Neural progenitor cell (in vitro differentiated cells): ENCODE measurements around the gene ARMH3.

Source experiments
- EZH2 ChIP-seq: fragments of 200-600 bp; sonication (generic); IDR thresholded peaks from 2 replicates; pipeline ENCODE4 v1.6.1; 2017; ENCODE audit warnings: antibody characterized with exemption, mild to moderate bottlenecking, moderate library complexity
- EZH2phosphoT487 ChIP-seq: fragments of 200-600 bp; sonication (generic); IDR thresholded peaks from 2 replicates; pipeline ENCODE4 v1.6.1; 2017; ENCODE audit warnings: antibody characterized with exemption
- TF ChIP-seq, protein P1 (sequence below): fragments of 200-600 bp; sonication (generic); IDR thresholded peaks from 2 replicates; pipeline ENCODE4 v1.5.1; 2017; ENCODE audit warnings: antibody characterized with exemption, mild to moderate bottlenecking

DNA sequence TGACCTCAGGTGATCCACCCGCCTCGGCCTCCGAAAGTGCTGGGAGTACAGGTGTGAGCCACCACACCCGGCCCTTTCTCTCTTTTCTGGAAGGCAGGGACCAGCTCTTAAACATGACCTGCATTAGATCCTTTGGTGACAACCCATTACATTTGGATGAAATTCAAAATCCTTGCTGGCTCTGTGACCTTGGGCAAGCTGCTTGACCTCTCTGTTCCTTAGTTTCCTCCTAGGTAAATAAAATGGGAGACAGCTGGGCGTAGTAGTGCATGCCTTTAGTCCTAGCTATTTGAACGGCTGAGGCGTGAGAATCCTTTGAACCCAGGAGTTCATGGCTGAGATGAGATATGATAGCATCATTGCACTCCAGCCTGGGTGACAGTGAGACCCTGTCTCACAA, 40.5 kb upstream of the ARMH3 start:
- TF ChIP-seq, protein P1, sequence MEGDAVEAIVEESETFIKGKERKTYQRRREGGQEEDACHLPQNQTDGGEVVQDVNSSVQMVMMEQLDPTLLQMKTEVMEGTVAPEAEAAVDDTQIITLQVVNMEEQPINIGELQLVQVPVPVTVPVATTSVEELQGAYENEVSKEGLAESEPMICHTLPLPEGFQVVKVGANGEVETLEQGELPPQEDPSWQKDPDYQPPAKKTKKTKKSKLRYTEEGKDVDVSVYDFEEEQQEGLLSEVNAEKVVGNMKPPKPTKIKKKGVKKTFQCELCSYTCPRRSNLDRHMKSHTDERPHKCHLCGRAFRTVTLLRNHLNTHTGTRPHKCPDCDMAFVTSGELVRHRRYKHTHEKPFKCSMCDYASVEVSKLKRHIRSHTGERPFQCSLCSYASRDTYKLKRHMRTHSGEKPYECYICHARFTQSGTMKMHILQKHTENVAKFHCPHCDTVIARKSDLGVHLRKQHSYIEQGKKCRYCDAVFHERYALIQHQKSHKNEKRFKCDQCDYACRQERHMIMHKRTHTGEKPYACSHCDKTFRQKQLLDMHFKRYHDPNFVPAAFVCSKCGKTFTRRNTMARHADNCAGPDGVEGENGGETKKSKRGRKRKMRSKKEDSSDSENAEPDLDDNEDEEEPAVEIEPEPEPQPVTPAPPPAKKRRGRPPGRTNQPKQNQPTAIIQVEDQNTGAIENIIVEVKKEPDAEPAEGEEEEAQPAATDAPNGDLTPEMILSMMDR: no peak
- TF ChIP-seq EZH2phosphoT487: no peak
- TF ChIP-seq EZH2: no peak
